GM12874 (cell line): ENCODE data around the gene ERF.

ENCODE experiments used
- CTCF ChIP-seq: IDR thresholded peaks from 2 replicates; pipeline ENCODE4 v1.5.1; 2011; ENCODE audit warnings: low read depth, mild to moderate bottlenecking, control low read depth, low read length, moderate library complexity; ENCODE audit not compliant: insufficient read depth

ERF gene

GRCh38 chr19:42249149-42249750 lies 5.7 kb downstream of the ERF start:
- no peak for TF ChIP-seq CTCF

- no peak for TF ChIP-seq CTCF
Observed at GRCh38 chr19:42248270-42249148, 6.4 kb downstream of the ERF start.

GRCh38 chr19:42247640-42248199 lies 7.2 kb downstream of the ERF start:
- no peak for TF ChIP-seq CTCF

GRCh38 chr19:42246922-42247639 lies 7.8 kb downstream of the ERF start:
- no peak for TF ChIP-seq CTCF

- TF ChIP-seq CTCF, result no peak
Observed at GRCh38 chr19:42246143-42246921, 8.6 kb downstream of the ERF start.

GRCh38 chr19:42245231-42245630 lies 9.7 kb downstream of the ERF start:
- TF ChIP-seq CTCF, result no peak
